H1 (cell line): Measurements from ENCODE around the gene PHC3. TPM values are rescaled to one million over a fixed set of nuclear protein-coding genes. Genes with fewer than 3 reads are reported as not detected.

Experiments used
- NANOG ChIP-seq: IDR thresholded peaks from 2 replicates; pipeline ENCODE4 v1.6.1; 2011; ENCODE audit warnings: low read length, low read depth, mild to moderate bottlenecking, inconsistent platforms; ENCODE audit not compliant: insufficient read depth, poor library complexity, severe bottlenecking
- RXRA ChIP-seq: IDR thresholded peaks from 2 replicates; pipeline ENCODE4 v1.6.1; 2011; ENCODE audit warnings: low read depth, mild to moderate bottlenecking, low read length, moderate library complexity; ENCODE audit not compliant: insufficient read depth
- SIN3A ChIP-seq, 2 experiments: IDR thresholded peaks in 1 of 2; conservative IDR thresholded peaks in 1 of 2; 2 replicates each; pipeline ENCODE4 v1.6.1; 2011 to 2012; ENCODE audit warnings: low read length in 2 of 2, improper control_type of control experiment in 1 of 2, low read depth in 1 of 2, mild to moderate bottlenecking in 1 of 2
- SUZ12 ChIP-seq: fragments of 200-600 bp; sonication (generic); IDR thresholded peaks from 2 replicates; pipeline ENCODE4 v1.6.1; 2012; ENCODE audit warnings: mild to moderate bottlenecking, inconsistent platforms, low read length, moderate library complexity, mixed read lengths
- TBP ChIP-seq: IDR thresholded peaks from 2 replicates; pipeline ENCODE4 v1.6.1; 2011; ENCODE audit warnings: low read depth, low read length, improper control_type of control experiment
- polyA plus RNA-seq, 7 experiments: library from polyadenylated mRNA; depleted of rRNA in 3 of 7; stranded (reverse) in 5 of 7; unstranded in 2 of 7; fragments of >200 nt in 5 of 7; fragments of 200-250 nt in 2 of 7; gene quantifications; 1 replicate in 5 of 7; 2 replicates in 1 of 7; 4 replicates in 1 of 7; pipeline versions ENCODE4 v1.2.1 to v1.2.3, GENCODE V29; 2011 to 2013; ENCODE audit warnings: missing spikeins in 2 of 7, mixed read lengths in 2 of 7
- total RNA-seq: library from RNA; stranded (reverse); fragmentation: NEBNext Ultra II Directional; extraction: Animal tissue kit (Norgen Biotek cat#: 25700); gene quantifications from 2 replicates; pipeline ENCODE4 v1.2.1, GENCODE V29; 2021
- TF ChIP-seq, protein P1 (sequence below): fragments of 300-600 bp; sonication (generic); IDR thresholded peaks from 2 replicates; pipeline ENCODE4 v1.7.1; 2012; ENCODE audit warnings: low read length, moderate library complexity, mild to moderate bottlenecking, inconsistent platforms; ENCODE audit not compliant: insufficient replicate concordance

PHC3 gene
- total and polyA plus RNA-seq, 2 of the 8 experiments (the other 6 are each of a cell fraction or from before 2014, with no cell fraction given), result 26.4 to 29.2 TPM

DNA sequence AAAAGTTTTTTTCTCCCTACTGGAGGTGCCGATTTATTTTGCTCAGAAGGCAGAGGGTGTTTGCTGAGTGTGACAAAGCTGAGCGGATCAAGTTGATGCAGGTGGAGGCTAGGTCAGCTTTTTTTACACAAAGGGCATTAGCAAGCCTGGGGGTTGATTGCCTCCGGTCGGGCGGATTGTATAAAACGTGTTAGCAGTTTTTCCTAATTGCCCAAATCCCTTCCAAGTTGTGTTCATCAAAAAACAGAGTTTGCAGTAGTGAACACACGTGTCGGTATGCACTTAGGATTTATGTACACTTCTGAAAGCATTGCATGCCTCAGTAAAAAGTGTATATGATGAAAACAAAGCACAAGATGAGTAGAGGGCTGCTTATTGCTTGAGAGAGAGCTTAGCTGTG is 141.1 kb downstream of the PHC3 start (continued):
- TF ChIP-seq, protein P1, sequence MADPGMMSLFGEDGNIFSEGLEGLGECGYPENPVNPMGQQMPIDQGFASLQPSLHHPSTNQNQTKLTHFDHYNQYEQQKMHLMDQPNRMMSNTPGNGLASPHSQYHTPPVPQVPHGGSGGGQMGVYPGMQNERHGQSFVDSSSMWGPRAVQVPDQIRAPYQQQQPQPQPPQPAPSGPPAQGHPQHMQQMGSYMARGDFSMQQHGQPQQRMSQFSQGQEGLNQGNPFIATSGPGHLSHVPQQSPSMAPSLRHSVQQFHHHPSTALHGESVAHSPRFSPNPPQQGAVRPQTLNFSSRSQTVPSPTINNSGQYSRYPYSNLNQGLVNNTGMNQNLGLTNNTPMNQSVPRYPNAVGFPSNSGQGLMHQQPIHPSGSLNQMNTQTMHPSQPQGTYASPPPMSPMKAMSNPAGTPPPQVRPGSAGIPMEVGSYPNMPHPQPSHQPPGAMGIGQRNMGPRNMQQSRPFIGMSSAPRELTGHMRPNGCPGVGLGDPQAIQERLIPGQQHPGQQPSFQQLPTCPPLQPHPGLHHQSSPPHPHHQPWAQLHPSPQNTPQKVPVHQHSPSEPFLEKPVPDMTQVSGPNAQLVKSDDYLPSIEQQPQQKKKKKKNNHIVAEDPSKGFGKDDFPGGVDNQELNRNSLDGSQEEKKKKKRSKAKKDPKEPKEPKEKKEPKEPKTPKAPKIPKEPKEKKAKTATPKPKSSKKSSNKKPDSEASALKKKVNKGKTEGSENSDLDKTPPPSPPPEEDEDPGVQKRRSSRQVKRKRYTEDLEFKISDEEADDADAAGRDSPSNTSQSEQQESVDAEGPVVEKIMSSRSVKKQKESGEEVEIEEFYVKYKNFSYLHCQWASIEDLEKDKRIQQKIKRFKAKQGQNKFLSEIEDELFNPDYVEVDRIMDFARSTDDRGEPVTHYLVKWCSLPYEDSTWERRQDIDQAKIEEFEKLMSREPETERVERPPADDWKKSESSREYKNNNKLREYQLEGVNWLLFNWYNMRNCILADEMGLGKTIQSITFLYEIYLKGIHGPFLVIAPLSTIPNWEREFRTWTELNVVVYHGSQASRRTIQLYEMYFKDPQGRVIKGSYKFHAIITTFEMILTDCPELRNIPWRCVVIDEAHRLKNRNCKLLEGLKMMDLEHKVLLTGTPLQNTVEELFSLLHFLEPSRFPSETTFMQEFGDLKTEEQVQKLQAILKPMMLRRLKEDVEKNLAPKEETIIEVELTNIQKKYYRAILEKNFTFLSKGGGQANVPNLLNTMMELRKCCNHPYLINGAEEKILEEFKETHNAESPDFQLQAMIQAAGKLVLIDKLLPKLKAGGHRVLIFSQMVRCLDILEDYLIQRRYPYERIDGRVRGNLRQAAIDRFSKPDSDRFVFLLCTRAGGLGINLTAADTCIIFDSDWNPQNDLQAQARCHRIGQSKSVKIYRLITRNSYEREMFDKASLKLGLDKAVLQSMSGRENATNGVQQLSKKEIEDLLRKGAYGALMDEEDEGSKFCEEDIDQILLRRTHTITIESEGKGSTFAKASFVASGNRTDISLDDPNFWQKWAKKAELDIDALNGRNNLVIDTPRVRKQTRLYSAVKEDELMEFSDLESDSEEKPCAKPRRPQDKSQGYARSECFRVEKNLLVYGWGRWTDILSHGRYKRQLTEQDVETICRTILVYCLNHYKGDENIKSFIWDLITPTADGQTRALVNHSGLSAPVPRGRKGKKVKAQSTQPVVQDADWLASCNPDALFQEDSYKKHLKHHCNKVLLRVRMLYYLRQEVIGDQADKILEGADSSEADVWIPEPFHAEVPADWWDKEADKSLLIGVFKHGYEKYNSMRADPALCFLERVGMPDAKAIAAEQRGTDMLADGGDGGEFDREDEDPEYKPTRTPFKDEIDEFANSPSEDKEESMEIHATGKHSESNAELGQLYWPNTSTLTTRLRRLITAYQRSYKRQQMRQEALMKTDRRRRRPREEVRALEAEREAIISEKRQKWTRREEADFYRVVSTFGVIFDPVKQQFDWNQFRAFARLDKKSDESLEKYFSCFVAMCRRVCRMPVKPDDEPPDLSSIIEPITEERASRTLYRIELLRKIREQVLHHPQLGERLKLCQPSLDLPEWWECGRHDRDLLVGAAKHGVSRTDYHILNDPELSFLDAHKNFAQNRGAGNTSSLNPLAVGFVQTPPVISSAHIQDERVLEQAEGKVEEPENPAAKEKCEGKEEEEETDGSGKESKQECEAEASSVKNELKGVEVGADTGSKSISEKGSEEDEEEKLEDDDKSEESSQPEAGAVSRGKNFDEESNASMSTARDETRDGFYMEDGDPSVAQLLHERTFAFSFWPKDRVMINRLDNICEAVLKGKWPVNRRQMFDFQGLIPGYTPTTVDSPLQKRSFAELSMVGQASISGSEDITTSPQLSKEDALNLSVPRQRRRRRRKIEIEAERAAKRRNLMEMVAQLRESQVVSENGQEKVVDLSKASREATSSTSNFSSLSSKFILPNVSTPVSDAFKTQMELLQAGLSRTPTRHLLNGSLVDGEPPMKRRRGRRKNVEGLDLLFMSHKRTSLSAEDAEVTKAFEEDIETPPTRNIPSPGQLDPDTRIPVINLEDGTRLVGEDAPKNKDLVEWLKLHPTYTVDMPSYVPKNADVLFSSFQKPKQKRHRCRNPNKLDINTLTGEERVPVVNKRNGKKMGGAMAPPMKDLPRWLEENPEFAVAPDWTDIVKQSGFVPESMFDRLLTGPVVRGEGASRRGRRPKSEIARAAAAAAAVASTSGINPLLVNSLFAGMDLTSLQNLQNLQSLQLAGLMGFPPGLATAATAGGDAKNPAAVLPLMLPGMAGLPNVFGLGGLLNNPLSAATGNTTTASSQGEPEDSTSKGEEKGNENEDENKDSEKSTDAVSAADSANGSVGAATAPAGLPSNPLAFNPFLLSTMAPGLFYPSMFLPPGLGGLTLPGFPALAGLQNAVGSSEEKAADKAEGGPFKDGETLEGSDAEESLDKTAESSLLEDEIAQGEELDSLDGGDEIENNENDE, result no peak
- TF ChIP-seq SIN3A (conservative IDR thresholded peaks at IDR 0.05 in 1 of 2, IDR thresholded peaks at IDR 0.05 in 1 of 2; ENCODE audit: low read depth in 1 of 2, low read length in 2 of 2) (no peak), NANOG (no peak), SUZ12 (no peak), RXRA (no peak), TBP (no peak)
